HAP-1 (cell line): ENCODE results near the gene NGF.

Source experiments
- DNase-seq, 2 experiments: peaks; one replicate each; pipeline ENCODE4 v3.0.0-alpha.2; 2016 to 2020; ENCODE audit warnings: low spot score in 2 of 2
- H3K27me3 ChIP-seq: fragments of 250-450 bp; sonication (Bioruptor Pico); 2 replicates; pipeline ENCODE4 v1.5.1; 2020; ENCODE audit warnings: low read depth, mild to moderate bottlenecking, moderate library complexity
- H3K36me3 ChIP-seq: fragments of 250-450 bp; sonication (Bioruptor Pico); replicated peaks from 2 replicates; pipeline ENCODE4 v1.5.1; 2020; ENCODE audit warnings: mild to moderate bottlenecking
- H3K4me1 ChIP-seq: fragments of 250-450 bp; sonication (Bioruptor Pico); 2 replicates; pipeline ENCODE4 v1.5.1; 2020; ENCODE audit warnings: mild to moderate bottlenecking
- H3K4me3 ChIP-seq: fragments of 250-450 bp; sonication (Bioruptor Pico); 2 replicates; pipeline ENCODE4 v1.5.1; 2020; ENCODE audit warnings: mild to moderate bottlenecking, moderate library complexity
- H3K9me3 ChIP-seq: fragments of 250-450 bp; sonication (Bioruptor Pico); 2 replicates; pipeline ENCODE4 v1.5.1; 2020; ENCODE audit warnings: mild to moderate bottlenecking, moderate library complexity
- in situ Hi-C: fragments of 300-500 bp; cut with MboI; formaldehyde crosslinking; loops from 3 replicates; pipeline ENCODE4 v1.14.3; 2020; ENCODE audit warnings: low sequenced_read_pairs, inconsistent platforms, mixed read lengths

NGF gene

GRCh38 chr1:115327270-115327669 is 10.8 kb downstream of the NGF start:
- in situ Hi-C loops = no loop called here
- no peaks in the 10 kb centered on the region for H3K27me3 ChIP-seq
- no peaks in the 10 kb centered on the region for H3K9me3 ChIP-seq
- H3K4me3 ChIP-seq = no peak overlapping the region
- no peaks in the 10 kb centered on the region for H3K4me1 ChIP-seq
- DNase-seq = no peak
- no peaks in the 10 kb centered on the region for H3K36me3 ChIP-seq

DNA sequence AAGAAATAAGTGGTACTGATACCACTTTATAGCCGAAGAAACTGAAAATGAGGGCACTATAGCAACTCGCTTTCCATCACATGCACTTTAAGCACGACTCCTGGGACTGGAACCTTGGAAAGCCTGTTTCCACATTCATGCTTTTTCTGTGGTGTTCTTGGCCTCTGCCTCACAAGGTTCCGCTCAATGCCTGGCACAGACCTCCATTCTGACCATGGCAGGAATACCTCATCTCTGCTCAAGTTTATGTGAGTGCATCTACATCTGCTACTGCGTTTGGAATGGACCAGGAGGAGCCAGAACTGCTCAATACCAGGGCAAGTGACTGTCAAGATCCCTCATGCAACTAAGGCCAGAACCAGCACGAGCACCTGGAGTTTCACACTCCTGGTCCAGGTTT is 11.6 kb downstream of the NGF start:
- Histone ChIP-seq H3K9me3 (no peaks in the 10 kb centered on the region), H3K27me3 (no peaks in the 10 kb centered on the region), H3K4me1 (no peaks in the 10 kb centered on the region), H3K4me3 (no peak overlapping the region), H3K36me3 (no peaks in the 10 kb centered on the region)
- in situ Hi-C loops = no loop called here
- no peak for DNase-seq

DNA sequence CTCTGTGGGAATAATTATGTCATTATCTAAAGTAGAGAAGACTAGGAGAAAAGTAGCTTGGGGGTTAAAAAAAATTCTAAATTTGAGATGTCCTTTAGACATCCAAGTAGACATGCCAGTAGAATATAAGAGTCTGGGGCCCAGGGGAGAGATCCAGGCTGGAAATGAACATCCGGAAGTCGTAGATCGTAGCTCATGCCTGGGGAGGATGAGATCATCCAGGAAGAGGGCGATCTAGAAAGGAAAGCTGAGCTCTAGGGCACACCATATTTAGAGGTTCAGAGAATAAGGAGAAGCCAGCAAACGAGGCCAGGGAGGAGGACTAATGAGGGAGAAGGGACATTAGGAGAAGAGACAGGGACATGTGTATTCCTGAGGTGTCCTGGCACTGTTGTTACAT is 12.2 kb downstream of the NGF start:
- in situ Hi-C loops = no loop called here
- Histone ChIP-seq H3K9me3 (no peaks in the 10 kb centered on the region), H3K27me3 (no peaks in the 10 kb centered on the region), H3K36me3 (no peaks in the 10 kb centered on the region), H3K4me1 (no peaks in the 10 kb centered on the region), H3K4me3 (no peak overlapping the region)
- no peak for DNase-seq

DNA sequence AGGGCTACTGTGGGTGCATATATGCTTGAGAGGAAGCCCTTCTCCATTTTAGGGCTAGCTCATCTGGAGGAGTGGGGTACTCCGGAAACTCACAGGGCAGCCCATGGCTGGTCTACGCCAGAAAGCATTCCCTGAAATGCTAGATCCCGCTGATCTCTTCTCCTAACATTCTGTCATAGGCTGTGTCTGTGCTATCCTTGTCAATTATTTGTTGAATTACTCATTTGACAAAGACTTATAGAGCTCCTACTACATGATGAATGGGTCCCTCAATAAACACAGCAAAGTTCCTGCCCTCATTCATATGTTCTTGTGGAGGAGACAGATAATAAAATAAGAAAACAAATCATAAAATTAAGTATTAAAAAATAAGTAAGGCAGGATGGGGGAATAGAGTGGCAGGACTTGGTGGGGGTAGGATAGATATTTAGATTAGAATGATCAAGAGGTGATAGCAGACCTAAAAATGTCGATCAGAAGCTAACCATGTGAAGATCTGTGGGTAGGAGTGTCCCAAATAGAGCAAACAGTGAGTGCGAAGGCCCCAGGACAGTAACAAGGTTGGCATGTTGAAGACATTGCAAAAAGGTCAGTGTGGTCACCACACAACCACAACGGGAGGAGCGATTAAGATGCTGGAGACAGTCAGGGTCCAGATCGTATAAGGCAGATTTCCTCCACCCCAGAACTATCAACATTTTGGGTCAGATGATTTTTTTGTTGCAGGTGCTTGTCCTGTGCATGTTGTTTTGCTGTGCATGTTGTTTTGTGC is 13.2 kb downstream of the NGF start:
- in situ Hi-C loops = no loop called here
- DNase-seq = no peak
- Histone ChIP-seq H3K27me3 (no peaks in the 10 kb centered on the region), H3K36me3 (no peaks in the 10 kb centered on the region), H3K4me1 (no peaks in the 10 kb centered on the region), H3K4me3 (no peak overlapping the region), H3K9me3 (no peaks in the 10 kb centered on the region)

- Histone ChIP-seq H3K4me3 (no peak overlapping the region), H3K27me3 (no peaks in the 10 kb centered on the region), H3K4me1 (no peaks in the 10 kb centered on the region), H3K36me3 (no peaks in the 10 kb centered on the region), H3K9me3 (no peaks in the 10 kb centered on the region)
- DNase-seq = no peak
- in situ Hi-C loops = no loop called here
These were observed 14.6 kb downstream of the NGF start for GRCh38 chr1:115323366-115324004.

DNA sequence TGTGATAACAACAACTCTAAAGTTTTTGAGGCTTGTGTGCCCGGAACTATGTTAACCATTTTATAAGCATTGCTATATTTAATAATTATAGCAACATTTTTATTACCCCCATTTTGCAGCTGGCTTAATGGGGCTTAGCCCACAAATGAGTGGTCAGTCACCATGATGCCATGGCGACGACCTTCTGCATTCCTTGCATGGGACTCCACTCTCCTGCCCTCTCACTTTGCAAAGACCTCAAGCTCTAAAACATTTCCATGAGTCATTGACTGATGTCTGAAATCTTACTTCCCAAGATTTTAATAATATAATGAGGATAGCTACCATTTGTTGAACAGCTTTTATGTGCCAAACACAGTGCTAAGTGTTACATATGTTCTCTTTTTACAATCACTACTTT is 15.4 kb downstream of the NGF start:
- Histone ChIP-seq H3K4me1 (no peaks in the 10 kb centered on the region), H3K9me3 (no peaks in the 10 kb centered on the region), H3K4me3 (no peak overlapping the region), H3K27me3 (no peaks in the 10 kb centered on the region), H3K36me3 (no peaks in the 10 kb centered on the region)
- DNase-seq = no peak
- in situ Hi-C loops = no loop called here

DNA sequence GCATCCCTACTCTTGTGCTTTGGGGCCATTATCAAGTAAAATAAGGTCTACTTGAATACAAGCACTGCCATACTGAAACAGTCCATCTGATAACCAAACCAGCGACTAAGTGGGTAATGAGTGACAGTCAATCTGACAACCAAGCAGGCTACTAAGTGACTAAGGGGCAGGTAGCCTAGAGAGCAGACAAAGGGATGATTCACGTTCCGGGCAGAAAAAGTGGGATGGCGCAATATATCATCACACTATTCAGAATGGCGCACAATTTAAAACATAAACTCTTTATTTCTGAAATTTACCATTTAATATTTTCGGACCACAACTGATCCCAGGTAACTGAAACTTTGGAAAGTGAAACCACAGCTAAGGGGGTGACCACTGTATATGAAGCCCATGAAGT is 17.7 kb downstream of the NGF start:
- Histone ChIP-seq H3K36me3 (no peaks in the 10 kb centered on the region), H3K9me3 (no peaks in the 10 kb centered on the region), H3K27me3 (no peaks in the 10 kb centered on the region), H3K4me3 (no peak overlapping the region), H3K4me1 (no peaks in the 10 kb centered on the region)
- no peak for DNase-seq
- in situ Hi-C loops = no loop called here

GRCh38 chr1:115319706-115320105 is 18.3 kb downstream of the NGF start:
- no peaks in the 10 kb centered on the region for H3K9me3 ChIP-seq
- H3K36me3 ChIP-seq = no peaks in the 10 kb centered on the region
- no peaks in the 10 kb centered on the region for H3K4me1 ChIP-seq
- no peaks in the 10 kb centered on the region for H3K27me3 ChIP-seq
- in situ Hi-C loops = no loop called here
- H3K4me3 ChIP-seq = no peak overlapping the region
- no peak for DNase-seq

GRCh38 chr1:115317101-115318012 is 20.7 kb downstream of the NGF start:
- in situ Hi-C loops = no loop called here
- DNase-seq = no peak
- no peaks in the 10 kb centered on the region for H3K4me1 ChIP-seq

DNA sequence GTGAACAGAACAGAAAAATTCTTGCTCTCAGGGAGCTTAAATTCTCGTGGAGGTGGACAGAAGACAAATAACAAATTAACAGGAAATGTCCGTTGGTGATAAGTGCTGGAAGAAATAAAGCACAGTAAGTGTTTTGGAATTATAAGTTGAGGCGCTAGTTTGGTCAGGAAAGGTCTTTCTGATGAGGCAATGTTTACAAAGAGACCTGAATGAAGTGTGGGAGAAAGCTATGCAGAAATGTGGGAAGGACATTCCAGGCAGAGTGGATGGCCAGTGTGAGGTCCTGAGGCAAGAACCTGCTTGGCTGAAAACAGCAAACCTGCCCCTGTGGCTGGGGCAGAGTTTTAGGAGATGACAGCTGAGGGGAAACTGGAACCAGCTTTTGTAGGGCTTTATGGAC is 23.3 kb downstream of the NGF start:
- Histone ChIP-seq H3K4me3 (no peak overlapping the region), H3K9me3 (no peaks in the 10 kb centered on the region), H3K36me3 (no peaks in the 10 kb centered on the region), H3K27me3 (no peaks in the 10 kb centered on the region), H3K4me1 (no peaks in the 10 kb centered on the region)
- no peak for DNase-seq
- in situ Hi-C loops = no loop called here

More at GRCh38 chr1:115317101-115318012, 20.7 kb downstream of the NGF start:
- H3K27me3 ChIP-seq = no peaks in the 10 kb centered on the region
- no peaks in the 10 kb centered on the region for H3K9me3 ChIP-seq
- H3K4me3 ChIP-seq = no peak overlapping the region
- no peaks in the 10 kb centered on the region for H3K36me3 ChIP-seq

DNA sequence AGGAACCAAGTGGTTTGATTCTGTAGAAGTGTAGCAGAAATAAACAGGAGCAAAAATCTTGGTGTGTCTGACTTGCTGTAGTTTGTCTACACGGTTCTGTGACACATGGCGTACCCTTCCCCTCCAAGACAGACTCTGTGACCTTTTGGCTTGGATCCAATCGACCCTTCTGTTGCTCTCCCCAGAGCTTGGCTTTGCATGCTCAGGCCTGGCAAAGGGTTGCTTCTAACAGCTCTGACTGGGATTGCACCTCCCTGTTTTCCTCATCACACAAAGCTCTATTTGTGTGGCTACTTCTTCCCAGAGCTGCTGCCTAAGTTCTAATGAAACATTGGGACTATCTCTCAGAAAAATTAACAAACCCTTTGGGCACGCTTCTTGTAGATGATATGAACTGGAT is 24.0 kb downstream of the NGF start:
- Histone ChIP-seq H3K27me3 (no peaks in the 10 kb centered on the region), H3K9me3 (no peaks in the 10 kb centered on the region), H3K4me3 (no peak overlapping the region), H3K36me3 (no peaks in the 10 kb centered on the region), H3K4me1 (no peaks in the 10 kb centered on the region)
- in situ Hi-C loops = no loop called here
- DNase-seq = no peak

DNA sequence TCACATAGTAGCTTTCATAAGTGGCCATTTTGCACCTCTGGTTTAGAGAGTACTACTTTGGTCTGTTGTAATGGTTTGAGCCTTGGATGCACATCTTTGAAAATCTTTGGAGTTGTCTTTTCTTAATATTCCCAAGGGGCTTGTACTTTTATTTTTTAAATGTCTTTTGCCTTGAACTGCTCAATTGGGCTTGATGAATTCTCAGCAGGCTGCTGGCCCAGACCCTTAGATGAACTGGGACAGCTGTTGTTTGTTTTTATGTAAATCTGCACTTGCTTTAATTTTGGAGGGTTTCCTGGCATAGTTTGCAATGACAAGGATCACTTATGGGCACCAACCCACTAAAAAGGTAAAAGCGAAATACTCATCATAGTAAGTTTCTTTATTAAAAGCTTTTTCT is 24.9 kb downstream of the NGF start:
- in situ Hi-C loops = no loop called here
- Histone ChIP-seq H3K4me1 (no peaks in the 10 kb centered on the region), H3K36me3 (no peaks in the 10 kb centered on the region), H3K9me3 (no peaks in the 10 kb centered on the region), H3K27me3 (no peaks in the 10 kb centered on the region), H3K4me3 (no peak overlapping the region)
- DNase-seq = no peak

DNA sequence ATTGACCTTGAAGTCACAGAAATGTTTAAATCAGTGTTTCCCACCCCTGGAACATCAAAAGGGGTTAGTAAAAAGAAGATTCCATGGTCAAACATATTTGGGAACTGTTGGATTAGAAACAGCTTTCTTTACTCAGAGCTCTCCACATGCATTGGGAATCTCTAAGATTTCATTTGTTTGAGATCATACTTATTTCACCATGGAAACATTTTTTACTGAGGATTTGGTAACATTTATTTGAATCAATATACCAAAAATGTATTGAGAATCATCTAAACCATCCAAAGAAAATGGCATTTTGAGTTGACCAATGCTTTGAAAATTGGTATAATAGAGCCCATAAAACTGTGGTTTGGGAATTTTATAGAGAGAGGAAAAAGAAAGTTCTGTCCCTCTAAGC is 25.3 kb downstream of the NGF start:
- in situ Hi-C loops = no loop called here
- H3K36me3 ChIP-seq = no peaks in the 10 kb centered on the region
- H3K27me3 ChIP-seq = no peaks in the 10 kb centered on the region
- no peaks in the 10 kb centered on the region for H3K9me3 ChIP-seq
- DNase-seq = no peak
- no peaks in the 10 kb centered on the region for H3K4me1 ChIP-seq
- H3K4me3 ChIP-seq = no peak overlapping the region

GRCh38 chr1:115311474-115311989 is 26.5 kb downstream of the NGF start:
- Histone ChIP-seq H3K36me3 (no peaks in the 10 kb centered on the region), H3K9me3 (no peaks in the 10 kb centered on the region), H3K4me1 (no peaks in the 10 kb centered on the region), H3K4me3 (no peak overlapping the region), H3K27me3 (no peaks in the 10 kb centered on the region)
- in situ Hi-C loops = no loop called here
- DNase-seq = no peak
